ENCODE results near the gene SCAMP4. TPM values are rescaled to one million over a fixed set of nuclear protein-coding genes. Genes with fewer than 3 reads are reported as not detected.
"Not testable (repeated sequence)": the region's sequence is repeated elsewhere in the genome, so short reads cannot be mapped to it uniquely, and the experiment has no call there.

Gene SCAMP4
- total RNA-seq, 1 experiment from 2014 or later: 69.0 TPM

DNA sequence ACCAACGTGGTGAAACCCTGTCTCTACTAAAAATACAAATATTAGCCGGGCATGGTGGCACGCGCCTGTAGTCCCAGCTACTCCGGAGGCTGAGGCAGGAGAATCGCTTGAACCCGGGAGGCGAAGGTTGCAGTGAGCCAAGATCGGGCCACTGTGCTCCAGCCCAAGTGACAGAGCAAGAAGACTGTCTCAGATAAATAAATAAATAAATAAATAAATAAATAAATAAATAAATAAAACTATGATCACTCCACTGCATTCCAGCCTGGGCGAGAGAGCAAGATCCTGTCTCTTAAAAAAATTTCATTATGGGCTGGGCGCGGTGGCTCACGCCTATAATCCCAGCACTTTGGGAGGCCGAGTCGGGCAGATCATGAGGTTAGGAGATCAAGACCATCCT, 18.8 kb upstream of the SCAMP4 start:
- not testable (repeated sequence) for DNase-seq; H3K9me3 Mint-ChIP-seq; H2BK12ac ChIP-seq (ENCODE audit: insufficient read length, low read depth, low read length); H3K23ac ChIP-seq (ENCODE audit: insufficient read length, low read depth, low read length); H2AK5ac ChIP-seq (ENCODE audit: insufficient read length, low read length); H3K14ac ChIP-seq (ENCODE audit: insufficient read depth, low read length); H4K8ac ChIP-seq (replicated peaks; ENCODE audit: insufficient read length, low read depth, low read length); H3K27me3 ChIP-seq (ENCODE audit: insufficient read depth, low read length); H3K56ac ChIP-seq (ENCODE audit: insufficient read length, low read depth, low read length); H3K27ac Mint-ChIP-seq; H2AFZ ChIP-seq (ENCODE audit: low read length); H2BK20ac ChIP-seq (ENCODE audit: low read depth, low read length, poor library complexity, severe bottlenecking); H3K4me2 ChIP-seq (ENCODE audit: insufficient read depth, insufficient read length, low read length); H4K5ac ChIP-seq (ENCODE audit: insufficient read length, low read depth, low read length); H3K27ac ChIP-seq (ENCODE audit: insufficient read length, low read depth, low read length); H3K27me3 Mint-ChIP-seq (ENCODE audit: low read depth); H3K23me2 ChIP-seq (ENCODE audit: insufficient read length, low read depth, low read length, poor library complexity, severe bottlenecking); H3K4ac ChIP-seq (ENCODE audit: low read depth, low read length); H4K91ac ChIP-seq (ENCODE audit: insufficient read length, low read depth, low read length); H3K9ac ChIP-seq (ENCODE audit: extremely low read depth, insufficient read length, low read length); H2BK120ac ChIP-seq (ENCODE audit: low read depth, low read length, poor library complexity, severe bottlenecking); H4K20me1 ChIP-seq (ENCODE audit: control insufficient read depth, insufficient read depth, insufficient read length); H3K9me3 ChIP-seq (ENCODE audit: control insufficient read depth, low read depth, low read length); H2BK5ac ChIP-seq (ENCODE audit: insufficient read length, low read length); H3K4me3 Mint-ChIP-seq; H2BK15ac ChIP-seq (ENCODE audit: low read depth, low read length); H3T11ph ChIP-seq (ENCODE audit: low read length); H3K36me3 Mint-ChIP-seq (ENCODE audit: insufficient read depth in 1 of 3, low read depth in 3 of 3); H3K18ac ChIP-seq (ENCODE audit: insufficient read length, low read depth, low read length)
- peaks cover 33 to 34% of the 10 kb centered on the region in 2 experiments for H3K4me1 Mint-ChIP-seq
- peaks cover 23% of the 10 kb centered on the region for H3K79me1 ChIP-seq (ENCODE audit: insufficient read depth, low read depth, low read length, poor library complexity, severe bottlenecking)
- H3K79me2 ChIP-seq (ENCODE audit: insufficient read depth, low read length): peaks cover 12% of the 10 kb centered on the region; the same call in 1 of the 2 replicates
- WGBS (ENCODE audit: extremely low coverage, insufficient read length, low lambda C conversion rate): no CpG with 5 or more reads among the region's 15 CpGs
- peaks cover 11% of the 10 kb centered on the region; the same call in 1 of the 2 replicates for H3K4me1 ChIP-seq (ENCODE audit: insufficient read depth, low read length)

Data from H9 (cell line).